ENCODE data around the gene KCNJ16. TPM values are rescaled to one million over a fixed set of nuclear protein-coding genes. Genes with fewer than 3 reads are reported as not detected.

The KCNJ16 gene
- total RNA-seq, 1 donor from 2014 or later = not detected

GRCh38 chr17:70099884-70100283 lies 24.9 kb downstream of the KCNJ16 start:
- no peak for FAIRE-seq
- TF ChIP-seq, protein P1, sequence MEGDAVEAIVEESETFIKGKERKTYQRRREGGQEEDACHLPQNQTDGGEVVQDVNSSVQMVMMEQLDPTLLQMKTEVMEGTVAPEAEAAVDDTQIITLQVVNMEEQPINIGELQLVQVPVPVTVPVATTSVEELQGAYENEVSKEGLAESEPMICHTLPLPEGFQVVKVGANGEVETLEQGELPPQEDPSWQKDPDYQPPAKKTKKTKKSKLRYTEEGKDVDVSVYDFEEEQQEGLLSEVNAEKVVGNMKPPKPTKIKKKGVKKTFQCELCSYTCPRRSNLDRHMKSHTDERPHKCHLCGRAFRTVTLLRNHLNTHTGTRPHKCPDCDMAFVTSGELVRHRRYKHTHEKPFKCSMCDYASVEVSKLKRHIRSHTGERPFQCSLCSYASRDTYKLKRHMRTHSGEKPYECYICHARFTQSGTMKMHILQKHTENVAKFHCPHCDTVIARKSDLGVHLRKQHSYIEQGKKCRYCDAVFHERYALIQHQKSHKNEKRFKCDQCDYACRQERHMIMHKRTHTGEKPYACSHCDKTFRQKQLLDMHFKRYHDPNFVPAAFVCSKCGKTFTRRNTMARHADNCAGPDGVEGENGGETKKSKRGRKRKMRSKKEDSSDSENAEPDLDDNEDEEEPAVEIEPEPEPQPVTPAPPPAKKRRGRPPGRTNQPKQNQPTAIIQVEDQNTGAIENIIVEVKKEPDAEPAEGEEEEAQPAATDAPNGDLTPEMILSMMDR (IDR thresholded peaks at IDR 0.05; ENCODE audit: insufficient read depth, low read length, severe bottlenecking) = no peak
- no peaks in the 10 kb centered on the region for H3K27me3 ChIP-seq (ENCODE audit: control insufficient read depth, insufficient read depth, low read length)

GRCh38 chr17:70100983-70101382 lies 26.0 kb downstream of the KCNJ16 start:
- TF ChIP-seq, protein P1 (IDR thresholded peaks at IDR 0.05; ENCODE audit: insufficient read depth, low read length, severe bottlenecking) = no peak
- DNase-seq (ENCODE audit: low read depth) (no peak), FAIRE-seq (no peak)
- Histone ChIP-seq H3K27me3 (ENCODE audit: control insufficient read depth, insufficient read depth, low read length) (no peaks in the 10 kb centered on the region), H3K4me3 (ENCODE audit: low read depth, low read length) (no peak overlapping the region), H3K36me3 (ENCODE audit: control insufficient read depth, insufficient read depth, low read length) (no peaks in the 10 kb centered on the region)

More at GRCh38 chr17:70099884-70100283, 24.9 kb downstream of the KCNJ16 start:
- Histone ChIP-seq H3K36me3 (ENCODE audit: control insufficient read depth, insufficient read depth, low read length) (no peaks in the 10 kb centered on the region), H3K4me3 (ENCODE audit: low read depth, low read length) (no peak overlapping the region)
- DNase-seq (ENCODE audit: low read depth) = no peak

DNA sequence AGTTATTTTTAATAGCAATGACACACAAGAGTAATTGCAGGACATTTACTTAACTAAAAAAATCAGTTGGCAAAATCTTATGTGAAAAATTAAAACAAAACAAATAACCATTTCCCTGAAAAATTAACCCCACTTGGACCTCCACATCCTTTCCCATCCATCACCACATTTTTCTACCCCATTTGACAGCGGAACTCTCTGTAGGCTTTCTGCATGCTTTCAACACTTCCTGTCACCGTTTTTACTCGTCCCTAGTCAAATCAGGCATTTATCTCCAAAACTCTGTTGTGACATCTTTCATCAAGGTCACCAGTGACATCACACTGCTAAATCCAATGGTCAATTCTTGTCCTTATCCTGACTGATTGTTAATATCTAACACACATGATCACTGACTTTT lies 27.5 kb downstream of the KCNJ16 start:
- FAIRE-seq (no peak), DNase-seq (ENCODE audit: low read depth) (no peak)
- H3K27me3 ChIP-seq (ENCODE audit: control insufficient read depth, insufficient read depth, low read length) = no peaks in the 10 kb centered on the region
- no peak overlapping the region for H3K4me3 ChIP-seq (ENCODE audit: low read depth, low read length)
- TF ChIP-seq, protein P1 (IDR thresholded peaks at IDR 0.05; ENCODE audit: insufficient read depth, low read length, severe bottlenecking) = no peak
- no peaks in the 10 kb centered on the region for H3K36me3 ChIP-seq (ENCODE audit: control insufficient read depth, insufficient read depth, low read length)

DNA sequence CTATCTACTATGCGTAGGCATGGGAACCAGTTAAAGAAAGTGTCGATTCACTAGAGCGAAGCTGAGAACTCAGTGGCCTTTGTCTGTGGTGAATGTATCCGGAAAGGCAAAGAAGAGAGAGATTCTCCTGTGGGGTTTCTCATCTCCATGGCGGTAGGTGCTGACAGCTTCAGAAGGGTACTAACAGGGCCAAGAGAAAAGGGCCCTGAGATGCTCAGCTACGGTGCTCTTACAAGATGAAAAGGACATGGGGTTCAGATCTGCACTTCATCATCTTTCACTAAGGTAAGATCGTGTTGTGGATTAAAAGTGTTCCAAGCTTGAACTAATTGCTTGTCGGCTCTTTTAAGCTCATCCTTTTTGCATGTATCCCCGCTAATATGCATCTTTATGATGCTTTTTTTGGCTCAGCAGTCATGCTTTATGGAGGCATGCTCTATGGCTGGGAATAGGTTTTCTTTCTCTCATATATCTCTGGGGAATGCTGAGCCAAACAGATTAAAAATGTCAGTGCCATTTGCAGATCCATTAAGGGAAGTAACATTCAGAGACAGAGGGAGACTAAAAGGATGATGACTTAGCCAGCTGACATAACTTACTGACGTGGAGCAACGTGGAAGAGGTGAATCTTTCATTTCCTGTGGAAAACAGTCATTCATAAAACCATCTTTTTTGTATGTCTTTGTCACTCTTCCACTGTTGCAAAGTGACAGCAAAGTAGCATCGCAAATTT lies 29.9 kb downstream of the KCNJ16 start:
- TF ChIP-seq, protein P1 (IDR thresholded peaks at IDR 0.05; ENCODE audit: insufficient read depth, low read length, severe bottlenecking) = no peak
- Histone ChIP-seq H3K27me3 (ENCODE audit: control insufficient read depth, insufficient read depth, low read length) (no peaks in the 10 kb centered on the region), H3K36me3 (ENCODE audit: control insufficient read depth, insufficient read depth, low read length) (no peaks in the 10 kb centered on the region), H3K4me3 (ENCODE audit: low read depth, low read length) (no peak overlapping the region)
- DNase-seq (ENCODE audit: low read depth) (no peak), FAIRE-seq (no peak)

DNA sequence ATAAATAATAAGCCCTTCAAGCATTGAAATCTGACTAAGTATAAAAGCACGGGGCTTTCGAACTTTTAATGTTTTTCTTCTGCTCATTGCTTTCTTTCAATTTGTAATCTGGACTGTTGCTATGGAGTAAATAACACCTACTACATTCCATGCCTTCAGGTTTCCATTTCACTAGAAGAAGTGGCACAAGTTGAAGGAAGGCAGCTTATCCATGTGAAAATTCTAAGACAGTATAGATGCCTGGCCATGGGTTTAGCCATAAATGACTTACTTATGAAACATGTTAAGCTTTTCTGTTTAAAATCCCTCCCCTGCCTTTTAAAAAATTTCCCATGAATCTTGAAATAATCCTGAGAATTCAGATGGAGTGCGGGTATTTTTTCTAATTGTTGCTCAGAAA lies 30.6 kb downstream of the KCNJ16 start:
- FAIRE-seq = no peak
- no peak for DNase-seq (ENCODE audit: low read depth)
- no peaks in the 10 kb centered on the region for H3K36me3 ChIP-seq (ENCODE audit: control insufficient read depth, insufficient read depth, low read length)
- H3K4me3 ChIP-seq (ENCODE audit: low read depth, low read length) = no peak overlapping the region
- H3K27me3 ChIP-seq (ENCODE audit: control insufficient read depth, insufficient read depth, low read length) = no peaks in the 10 kb centered on the region
- TF ChIP-seq, protein P1 (IDR thresholded peaks at IDR 0.05; ENCODE audit: insufficient read depth, low read length, severe bottlenecking) = no peak

- no peaks in the 10 kb centered on the region for H3K36me3 ChIP-seq (ENCODE audit: control insufficient read depth, insufficient read depth, low read length)
- DNase-seq (ENCODE audit: low read depth) (no peak), FAIRE-seq (no peak)
- no peak overlapping the region for H3K4me3 ChIP-seq (ENCODE audit: low read depth, low read length)
- H3K27me3 ChIP-seq (ENCODE audit: control insufficient read depth, insufficient read depth, low read length) = no peaks in the 10 kb centered on the region
- TF ChIP-seq, protein P1 (IDR thresholded peaks at IDR 0.05; ENCODE audit: insufficient read depth, low read length, severe bottlenecking) = no peak
Observed at GRCh38 chr17:70106551-70106950, 31.5 kb downstream of the KCNJ16 start.
